Limb (tissue), 2 donors: ENCODE measurements around the gene PLA2G4D.

Experiments
- DNase-seq, 2 donors: peaks; one replicate each; pipeline ENCODE4 v3.0.0-alpha.2; 2016; ENCODE audit errors: extremely low spot score in 2 of 2

The PLA2G4D gene

DNA sequence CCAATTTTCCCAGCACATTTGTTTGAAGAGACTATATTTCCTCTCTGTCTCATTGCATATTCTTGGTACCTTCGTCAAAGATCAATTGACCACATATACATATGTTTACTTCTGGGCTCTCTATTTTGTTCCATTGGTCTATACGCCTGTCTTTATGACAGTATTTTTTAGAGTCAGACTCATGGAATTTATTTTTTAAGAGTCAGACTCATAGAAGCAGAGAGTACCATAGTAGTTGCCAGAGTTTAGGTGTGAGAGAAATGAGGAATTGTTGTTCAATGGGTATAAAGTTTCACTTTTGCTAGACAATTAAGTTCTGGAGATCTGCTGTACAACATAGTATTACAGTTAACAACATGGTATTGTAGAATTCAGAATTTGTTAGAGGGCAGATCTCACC lies 35.0 kb upstream of the PLA2G4D start:
- no peak for DNase-seq

DNA sequence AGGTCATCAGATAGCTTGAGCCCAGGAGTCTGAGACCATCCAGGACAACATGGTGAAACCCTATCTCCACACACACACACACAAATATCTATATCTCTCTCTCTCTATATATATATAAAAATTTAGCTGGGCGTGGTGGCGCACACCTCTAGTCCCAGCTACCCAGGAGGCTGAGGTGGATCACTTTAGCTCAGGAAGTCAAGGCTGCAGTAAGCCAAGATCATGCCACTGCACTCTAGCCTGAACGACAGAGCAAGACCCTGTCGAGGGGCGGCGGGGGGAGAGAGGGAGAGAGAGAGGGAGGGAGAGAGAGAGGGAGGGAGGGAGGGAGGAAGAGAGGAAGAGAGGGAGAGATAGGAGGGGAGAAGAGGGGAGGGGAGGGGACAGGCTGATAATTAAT lies 34.1 kb upstream of the PLA2G4D start:
- DNase-seq: no peak

DNA sequence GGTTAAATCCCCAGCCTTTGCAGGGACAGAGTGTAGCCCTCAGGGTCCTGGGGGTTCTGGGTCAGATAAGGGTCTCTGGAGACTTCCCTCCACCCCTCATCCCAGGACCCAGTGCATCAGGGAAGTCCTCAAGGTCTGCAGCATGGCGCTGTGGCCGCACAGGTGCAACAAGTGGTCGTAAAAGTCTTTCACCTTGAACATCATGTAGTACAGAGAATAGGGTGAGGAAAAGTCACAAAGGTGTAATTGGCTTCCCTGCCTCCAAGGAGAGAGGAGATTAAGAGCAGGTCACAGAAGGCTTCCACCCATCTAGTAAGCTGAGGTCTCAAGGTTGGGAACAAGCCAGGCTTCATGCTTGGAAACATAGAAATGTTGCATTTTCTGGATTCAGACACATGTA lies 29.2 kb upstream of the PLA2G4D start:
- DNase-seq: no peak

DNA sequence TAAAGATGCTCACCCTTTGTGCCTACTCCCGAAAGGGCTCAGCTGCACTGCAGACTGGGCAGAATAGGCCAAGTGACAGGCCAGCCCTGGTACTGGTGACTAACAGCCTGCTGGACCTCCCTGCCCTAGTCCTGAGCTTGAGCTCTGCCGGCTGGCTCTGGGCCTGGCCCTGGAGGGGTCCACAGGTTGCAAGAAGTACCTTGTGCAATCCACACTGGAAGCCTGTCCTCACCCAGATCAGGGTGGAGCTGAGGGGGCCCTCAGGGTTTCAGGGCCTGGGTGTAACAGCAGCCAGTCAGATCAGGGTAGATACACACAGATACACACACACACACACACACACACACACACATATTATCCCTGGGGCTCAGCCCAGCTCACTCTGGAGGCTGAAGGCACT lies 27.3 kb upstream of the PLA2G4D start:
- no peak for DNase-seq

DNA sequence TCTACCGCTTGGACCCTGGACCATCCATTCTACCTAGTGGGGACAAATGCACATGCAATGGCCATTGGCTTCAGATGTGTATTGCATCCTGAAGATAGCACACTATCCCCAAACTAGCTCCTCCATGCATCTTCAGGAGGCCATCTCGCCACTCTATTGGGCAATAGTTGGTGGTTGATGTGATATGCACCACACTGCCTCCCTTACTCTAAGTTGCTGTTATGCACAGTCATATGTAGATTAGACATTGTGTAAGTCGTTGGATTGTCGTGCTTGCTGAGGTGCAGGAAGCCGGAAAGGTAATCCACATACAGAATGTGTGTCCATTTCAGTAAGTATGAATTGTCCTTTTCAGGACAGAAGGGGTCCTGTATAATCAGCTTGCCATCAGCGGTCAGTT lies 26.7 kb upstream of the PLA2G4D start:
- no peak for DNase-seq

DNA sequence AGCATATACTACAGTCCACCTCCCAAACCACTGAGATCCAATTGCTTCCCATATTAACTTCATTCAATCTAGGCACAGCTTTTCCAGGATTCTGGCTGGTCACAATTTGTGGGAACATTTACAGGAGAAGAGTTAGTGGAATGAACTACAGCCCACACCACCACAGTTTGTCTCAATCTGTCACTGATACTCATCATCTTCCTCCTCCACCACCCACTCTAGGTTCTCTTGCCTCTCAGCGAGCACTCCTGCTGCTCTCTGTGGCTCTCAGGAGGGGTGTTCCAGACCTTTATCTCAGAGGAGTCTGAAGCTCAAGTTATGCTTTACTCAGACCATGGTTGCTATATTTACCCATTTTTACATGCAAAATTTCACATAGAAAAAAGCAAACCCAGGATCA lies 25.9 kb upstream of the PLA2G4D start:
- DNase-seq: no peak

DNA sequence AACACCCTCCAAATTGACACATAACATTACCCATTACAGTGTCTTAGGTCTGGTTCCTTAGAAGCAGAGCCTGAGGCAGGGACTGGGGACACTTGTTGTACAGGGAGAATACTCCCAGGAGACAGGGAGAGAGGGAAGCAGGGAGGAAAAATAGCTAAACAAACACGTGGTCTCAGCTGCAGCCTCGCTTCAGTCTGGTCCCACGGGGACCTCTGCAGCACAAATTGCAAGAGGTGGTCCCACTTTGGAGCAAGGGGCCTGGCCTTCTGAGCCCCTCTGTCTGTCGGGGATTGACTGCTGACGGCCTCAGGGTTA lies 25.0 kb upstream of the PLA2G4D start:
- DNase-seq: no peak

DNA sequence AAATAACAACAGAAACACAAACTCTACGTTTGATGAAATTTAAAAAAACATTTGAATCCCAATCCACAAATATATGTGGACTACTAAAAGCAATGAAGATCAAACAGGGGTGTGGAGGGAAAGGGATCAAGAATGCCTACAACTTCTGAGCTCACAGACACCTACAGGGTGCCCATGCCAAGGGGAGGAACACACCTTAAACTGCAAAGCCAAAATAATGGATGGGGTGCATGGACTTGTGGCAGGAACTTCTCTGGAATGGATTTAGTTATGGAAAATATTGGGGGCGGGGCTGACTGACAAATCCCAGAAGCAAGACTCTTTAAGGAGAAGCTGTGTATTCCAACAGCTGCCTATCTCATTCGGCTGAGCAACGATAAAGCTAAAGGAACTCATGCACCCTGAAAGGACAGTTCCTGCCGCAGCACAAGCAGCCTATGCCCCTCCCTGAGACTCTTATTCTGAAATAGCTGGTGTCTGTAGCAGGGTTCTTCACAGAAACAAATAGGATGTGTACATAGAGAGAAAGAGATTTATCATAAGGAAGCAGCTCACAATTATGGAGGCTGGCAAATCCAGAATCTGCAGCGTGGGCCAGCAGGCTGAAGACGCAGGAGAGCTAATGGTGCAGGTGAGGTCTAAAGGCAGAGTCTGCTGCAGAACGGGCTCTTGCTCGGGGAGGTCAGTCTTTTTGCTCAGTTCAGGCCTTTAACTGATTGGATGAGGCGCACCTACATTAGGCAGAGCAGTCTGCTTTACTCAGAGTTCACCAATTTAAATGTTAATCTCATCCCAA lies 24.5 kb upstream of the PLA2G4D start:
- DNase-seq: no peak

DNA sequence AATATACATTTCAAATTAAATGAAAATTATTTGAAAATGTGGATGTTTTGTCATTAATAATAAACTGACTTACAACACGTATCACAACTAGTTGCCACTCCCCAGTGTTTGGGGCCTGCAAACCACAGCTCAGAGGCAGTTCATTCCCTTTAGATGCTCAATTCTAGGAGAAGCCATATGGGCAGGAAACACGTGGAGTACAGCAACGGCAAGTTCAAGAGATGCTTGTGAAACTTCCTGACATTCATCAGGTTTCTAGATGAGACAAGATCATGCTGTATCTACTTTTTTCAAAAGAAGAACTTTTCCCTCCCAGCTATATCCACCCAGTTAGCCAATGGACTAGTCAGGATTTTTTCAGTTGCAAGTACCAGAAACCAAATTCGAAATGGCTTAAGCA lies 17.6 kb upstream of the PLA2G4D start:
- DNase-seq: no peak

DNA sequence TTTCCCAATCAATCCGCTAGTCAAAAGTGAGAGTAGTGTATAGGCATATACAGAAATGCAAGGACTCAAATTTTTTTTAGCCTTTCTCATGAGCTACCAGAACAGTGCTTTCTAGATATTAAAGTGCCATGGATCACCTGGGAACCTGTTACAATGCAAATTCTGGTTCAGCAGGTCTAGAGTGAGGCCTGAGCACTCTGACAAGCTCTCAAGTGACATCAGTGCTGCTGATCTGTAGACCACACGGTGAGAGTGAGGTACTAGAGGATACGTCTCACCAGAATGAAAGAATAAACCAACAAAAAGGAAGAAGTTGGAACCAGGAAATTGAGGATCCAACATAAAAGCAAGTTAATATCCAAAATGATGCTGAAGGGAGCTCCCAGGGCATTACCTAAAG lies 16.0 kb upstream of the PLA2G4D start:
- DNase-seq: no peak

DNA sequence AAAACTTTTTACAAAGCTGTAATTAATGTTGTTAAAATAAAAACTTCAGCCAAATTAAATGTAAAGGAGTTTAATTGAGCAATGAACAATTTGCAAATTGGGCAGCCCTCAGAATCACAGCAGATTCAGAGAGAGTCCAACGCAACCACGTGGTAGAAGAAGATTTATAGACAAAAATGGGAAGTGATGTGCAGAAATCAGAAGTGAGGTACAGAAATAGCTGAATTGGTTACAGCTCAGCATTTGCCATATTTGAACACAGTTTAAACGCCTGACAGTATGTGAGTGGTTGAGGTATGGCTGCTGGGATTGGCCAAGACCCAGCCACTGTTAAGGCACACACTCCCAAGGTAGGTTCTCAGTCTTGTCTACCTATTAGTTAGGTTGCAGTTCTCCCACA lies 14.4 kb upstream of the PLA2G4D start:
- DNase-seq: no peak

DNA sequence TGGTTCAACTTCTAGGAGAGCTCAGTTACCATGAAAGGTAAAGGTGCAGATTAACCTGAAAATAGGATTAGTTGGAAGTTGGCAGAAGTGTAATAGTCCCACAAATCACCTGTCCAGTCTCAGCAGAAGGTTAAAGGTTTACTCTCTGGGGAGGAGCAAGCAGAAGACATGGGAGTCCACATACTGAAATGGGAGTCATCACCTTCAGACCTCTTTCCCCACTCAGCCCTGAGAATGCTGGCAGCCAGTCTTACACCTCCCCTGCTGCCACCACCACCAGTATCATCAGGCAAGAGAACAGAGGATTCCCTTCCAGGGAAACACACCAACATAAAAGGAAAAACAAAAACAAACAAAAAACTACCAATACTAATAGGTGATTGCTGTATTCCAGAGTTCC lies 13.8 kb upstream of the PLA2G4D start:
- no peak for DNase-seq

DNA sequence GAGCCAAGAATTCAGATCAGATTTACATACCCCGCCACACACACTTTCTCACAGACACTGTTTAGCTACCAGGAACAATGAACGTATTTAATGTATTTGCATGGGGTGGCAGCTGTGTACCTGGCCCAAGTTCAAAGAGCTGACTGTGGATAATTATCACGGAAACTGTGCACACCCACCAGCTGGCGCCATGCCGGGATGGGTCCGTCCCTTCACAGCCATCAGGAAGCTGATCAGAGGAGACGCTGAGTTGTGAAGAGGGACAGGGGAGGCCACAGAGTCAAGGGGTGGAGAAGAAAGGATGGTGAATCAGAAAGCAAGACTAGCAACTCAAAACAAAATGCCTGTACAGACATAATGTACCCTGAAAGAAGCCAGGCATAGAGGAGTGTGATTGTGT lies 13.1 kb upstream of the PLA2G4D start:
- DNase-seq: peak in 1 of 2 donors; percentile 66

DNA sequence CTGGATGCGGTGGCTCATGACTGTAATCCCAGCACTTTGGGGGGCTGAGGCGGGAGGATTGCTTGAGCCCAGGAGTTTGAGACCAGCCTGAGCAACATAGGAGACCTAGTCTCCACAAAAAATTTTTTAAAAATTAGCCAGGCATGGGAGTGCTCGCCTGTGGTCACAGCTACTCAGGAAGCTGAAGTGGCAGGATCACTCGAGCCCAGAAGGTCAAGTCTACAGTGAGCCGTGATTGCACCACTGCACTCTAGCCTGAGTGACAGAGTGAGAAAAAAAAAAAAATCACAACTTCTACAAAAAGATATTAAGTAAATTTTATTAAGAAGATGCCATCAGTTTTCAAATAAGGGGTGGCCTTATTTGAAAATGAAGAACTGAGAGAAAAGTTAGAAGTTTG lies 11.9 kb upstream of the PLA2G4D start:
- no peak for DNase-seq

DNA sequence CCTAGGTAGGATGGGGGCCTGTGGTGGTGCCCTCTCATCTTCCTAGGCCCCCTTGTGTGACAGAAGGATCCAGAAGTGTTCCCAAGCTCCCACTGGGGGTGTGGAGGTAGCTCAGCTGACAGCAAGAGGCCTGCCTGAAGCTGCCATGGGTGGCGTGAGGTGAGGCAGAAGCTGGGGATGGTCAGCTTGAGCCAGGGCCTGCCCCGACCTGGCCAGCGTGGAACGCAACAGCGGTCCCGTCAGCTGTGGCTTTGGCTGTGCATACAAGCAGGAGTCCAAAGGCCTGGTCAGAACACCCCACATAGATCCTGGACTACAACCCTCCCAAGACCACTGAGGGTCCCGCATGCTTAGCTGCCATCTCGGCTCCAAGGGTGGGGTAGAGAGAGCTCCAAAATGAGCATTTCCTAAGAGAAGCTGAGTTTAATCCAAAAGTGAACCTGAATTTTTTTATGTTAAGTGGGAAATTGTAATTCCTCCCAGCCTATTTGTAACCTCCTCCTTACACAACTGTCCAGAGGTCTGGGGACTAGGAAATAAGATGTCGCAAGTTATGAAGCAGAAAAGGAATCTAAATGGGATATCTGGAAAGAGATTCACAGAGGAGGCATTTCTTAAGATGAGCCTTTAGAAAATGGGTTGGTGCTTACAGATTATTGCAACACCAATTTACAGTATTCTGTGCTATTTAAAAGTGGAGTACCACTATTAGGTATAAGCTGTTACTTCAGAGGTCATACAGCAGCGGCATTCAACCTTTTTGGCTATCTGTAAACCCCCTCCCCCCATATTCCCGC lies 9.9 kb upstream of the PLA2G4D start:
- no peak for DNase-seq

DNA sequence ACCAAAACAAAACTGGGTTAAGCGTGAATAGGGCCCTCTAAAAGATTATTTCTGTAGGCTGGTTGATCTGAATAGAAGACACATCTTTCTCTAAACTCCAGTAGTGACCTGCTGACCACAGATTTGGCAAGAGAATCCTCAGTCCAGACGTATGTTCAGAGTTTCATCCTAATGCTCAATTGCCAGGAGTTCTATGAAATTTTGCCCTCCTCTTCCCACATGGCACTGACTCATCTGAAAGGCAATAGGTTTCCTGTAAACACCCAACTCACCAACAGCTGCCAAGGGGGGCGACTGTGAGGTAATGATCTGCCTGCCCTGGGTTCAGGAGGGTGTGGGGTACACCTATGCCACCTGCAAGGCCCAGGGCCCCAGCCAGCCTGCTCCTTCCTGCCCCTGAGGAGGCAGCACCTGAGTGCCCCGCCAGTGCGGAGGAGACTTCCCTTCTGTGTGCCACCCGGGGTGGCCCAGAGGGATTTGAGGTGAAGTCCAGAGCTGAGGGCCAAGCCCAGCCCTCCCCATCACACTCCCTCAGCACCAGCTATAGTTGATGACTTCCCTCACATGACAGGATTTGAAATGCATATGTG lies 8.4 kb upstream of the PLA2G4D start:
- DNase-seq: no peak

DNA sequence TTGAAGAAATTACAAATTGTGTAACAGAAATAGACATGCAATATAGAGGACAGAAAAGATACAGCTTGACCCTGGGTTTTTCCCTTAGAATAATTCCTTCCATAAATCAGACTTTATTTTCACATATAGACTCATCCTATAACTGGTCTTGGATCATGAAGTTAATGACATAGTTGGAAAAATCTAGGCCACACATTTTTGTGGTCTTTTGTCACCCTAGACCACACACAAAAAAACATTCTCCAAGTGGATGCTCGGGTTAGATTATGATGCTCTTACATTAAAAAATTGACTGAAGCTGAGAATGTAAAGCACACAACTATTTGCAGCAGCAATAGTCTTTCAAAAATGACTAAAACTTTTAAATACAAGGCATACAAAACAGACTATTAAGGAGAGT lies 7.5 kb upstream of the PLA2G4D start:
- DNase-seq: no peak

DNA sequence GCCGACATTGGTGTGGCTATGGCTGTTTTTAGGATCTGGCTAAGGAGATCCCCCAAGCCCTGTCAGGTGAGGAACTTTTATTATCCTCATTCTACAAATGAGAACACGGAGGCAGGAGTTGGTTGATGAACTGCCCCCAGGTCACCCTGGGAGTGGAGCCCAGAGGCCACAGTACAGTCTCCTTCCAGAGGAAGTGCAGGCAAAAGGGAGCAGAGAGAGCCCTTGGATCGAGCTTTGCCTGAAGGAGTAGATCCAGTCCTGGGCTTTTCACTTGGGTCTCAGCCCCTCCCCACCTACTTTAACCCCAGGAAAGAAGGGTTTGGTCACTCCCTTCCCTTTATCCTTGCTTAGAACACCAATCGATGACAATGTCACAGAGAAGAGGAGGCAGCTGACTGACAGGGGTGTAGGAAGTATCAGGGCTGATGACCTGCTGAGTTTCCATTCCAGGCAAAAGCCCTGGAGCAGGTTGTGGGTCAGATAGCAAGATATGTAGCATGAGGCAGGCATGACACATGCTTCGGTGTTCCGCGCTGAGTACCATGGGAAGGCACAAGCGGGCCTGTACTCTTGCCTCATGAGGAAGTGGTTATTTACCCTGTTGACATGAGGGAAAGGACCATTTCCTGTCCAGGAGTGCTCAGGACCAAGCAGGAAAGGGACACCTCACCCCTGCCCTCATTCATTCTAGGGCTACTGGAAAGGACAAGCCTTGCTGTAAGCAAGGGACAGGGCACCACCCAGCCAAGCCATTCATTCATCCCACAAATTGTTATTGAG lies 5.8 kb upstream of the PLA2G4D start:
- DNase-seq: no peak

DNA sequence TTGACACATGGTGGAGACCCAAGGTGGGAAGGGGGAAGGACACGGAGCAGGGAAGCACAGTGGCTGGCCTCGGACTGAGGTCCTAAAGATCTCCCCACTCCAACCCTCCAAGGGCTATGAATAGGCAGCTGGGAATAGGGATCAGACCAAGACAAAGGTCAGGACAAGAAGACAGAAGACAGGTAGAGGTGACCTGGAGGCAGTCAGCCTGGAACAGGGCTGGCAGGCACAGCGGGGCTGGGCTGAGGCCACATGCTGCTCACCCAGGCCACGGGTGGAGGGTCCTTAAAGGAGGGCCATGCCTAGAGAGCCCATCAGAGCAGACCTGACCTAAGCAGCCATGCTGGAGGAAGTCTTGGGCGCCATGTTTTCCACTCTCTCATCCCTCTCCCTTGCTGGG lies 2.7 kb upstream of the PLA2G4D start:
- DNase-seq: no peak

DNA sequence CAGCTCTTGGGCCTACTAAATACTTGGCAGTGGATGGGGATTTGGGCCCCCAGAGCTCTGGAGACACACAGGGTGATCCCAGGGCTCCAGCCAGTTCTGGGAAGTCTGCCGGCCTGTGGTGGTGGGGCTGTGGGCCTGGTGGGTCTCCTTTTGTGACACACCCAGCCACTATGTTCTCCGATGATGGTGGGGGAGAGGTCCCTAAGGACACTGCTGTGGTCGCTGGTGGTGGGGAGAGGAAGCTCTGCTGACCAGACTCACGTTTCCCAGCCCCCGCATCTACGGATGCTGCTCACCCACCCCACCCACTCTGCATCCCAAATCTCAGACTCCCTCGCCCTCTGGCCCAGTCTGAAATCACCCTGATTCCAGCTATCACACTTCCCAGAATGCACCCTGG lies 396 bp downstream of the PLA2G4D start:
- DNase-seq: no peak

DNA sequence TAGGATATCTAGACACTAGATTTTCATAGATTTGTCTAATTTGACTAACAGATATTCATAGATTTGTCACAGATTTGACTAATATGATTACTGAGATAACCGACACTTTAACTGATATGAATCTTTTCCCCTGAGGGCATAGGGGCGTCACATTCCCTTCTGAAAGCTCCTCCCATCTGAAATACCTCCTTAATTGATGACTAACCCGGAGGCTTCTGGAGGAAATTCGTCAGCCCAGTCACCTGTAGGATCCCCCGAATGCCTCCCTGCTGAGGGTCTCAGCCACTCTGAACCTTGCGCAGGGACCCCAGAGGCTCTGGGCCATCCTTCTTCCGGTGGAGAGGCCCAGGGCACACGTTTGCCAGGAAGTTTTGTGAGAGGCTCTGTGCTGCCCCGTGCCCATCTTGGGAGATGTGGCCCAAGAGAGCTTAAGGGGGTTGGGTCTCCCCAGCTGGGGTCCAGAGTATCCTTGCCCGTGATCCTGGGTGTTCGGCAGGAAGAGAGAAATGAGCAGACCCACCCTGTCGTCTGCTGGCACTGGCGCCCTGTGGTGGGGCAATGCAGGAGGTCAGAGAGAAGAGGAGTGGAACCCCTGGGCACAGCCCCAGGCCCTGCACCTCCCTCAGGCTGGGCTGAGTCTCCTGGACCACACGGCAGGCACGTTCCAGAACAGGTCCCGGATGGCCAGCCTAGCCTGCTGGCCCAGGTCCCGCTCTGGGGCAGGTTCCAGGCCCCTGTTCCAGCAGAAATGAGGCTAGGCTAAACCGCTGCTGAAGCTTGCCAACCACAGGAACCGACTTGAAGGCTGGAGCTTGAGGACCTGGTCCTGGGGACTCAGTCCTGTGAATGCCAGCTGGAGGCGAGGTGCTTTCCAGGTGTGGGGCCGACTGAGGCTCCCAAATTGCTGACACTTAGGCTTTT lies 1.7 kb downstream of the PLA2G4D start:
- DNase-seq: no peak
